GM21526 (cell line): Measurements from ENCODE around the gene IFNAR1.

Experiments
- ATAC-seq: cut with Tn5 transposase; IDR thresholded peaks from one replicate; pipeline ENCODE4 v1.9.1; 2021; ENCODE audit warnings: moderate library complexity; ENCODE audit not compliant: unreplicated experiment, low FRiP score

Gene IFNAR1

GRCh38 chr21:33324291-33325221 is at the start of gene IFNAR1:
Gene IFNAR1 (plus strand): TSS chr21:33324970. CDS start chr21:33325056, 86 bp downstream.
- peak; percentile 76 for ATAC-seq

- no peak for ATAC-seq
Observed at GRCh38 chr21:33278721-33279120, 46.0 kb upstream of the IFNAR1 start.

- no peak for ATAC-seq
Observed at GRCh38 chr21:33279330-33279820, 45.4 kb upstream of the IFNAR1 start.

- ATAC-seq: no peak
Observed at GRCh38 chr21:33281096-33281652, 43.6 kb upstream of the IFNAR1 start.

- no peak for ATAC-seq
Observed at GRCh38 chr21:33283203-33283602, 41.6 kb upstream of the IFNAR1 start.

GRCh38 chr21:33286076-33286475 is 38.7 kb upstream of the IFNAR1 start:
- ATAC-seq: no peak

GRCh38 chr21:33286600-33287456 is 37.9 kb upstream of the IFNAR1 start:
- ATAC-seq: no peak

- ATAC-seq: no peak
Observed at GRCh38 chr21:33289199-33289819, 35.5 kb upstream of the IFNAR1 start.

GRCh38 chr21:33290441-33290840 is 34.3 kb upstream of the IFNAR1 start:
- no peak for ATAC-seq

GRCh38 chr21:33291686-33292085 is 33.1 kb upstream of the IFNAR1 start:
- no peak for ATAC-seq

- ATAC-seq: no peak
Observed at GRCh38 chr21:33292724-33293123, 32.0 kb upstream of the IFNAR1 start.

GRCh38 chr21:33293136-33293535 is 31.6 kb upstream of the IFNAR1 start:
- no peak for ATAC-seq

GRCh38 chr21:33293811-33294216 is 31.0 kb upstream of the IFNAR1 start:
- no peak for ATAC-seq

- ATAC-seq: no peak
Observed at GRCh38 chr21:33296156-33296555, 28.6 kb upstream of the IFNAR1 start.

- peak; percentile 66 for ATAC-seq
Observed at GRCh38 chr21:33299181-33299752, 25.5 kb upstream of the IFNAR1 start.

- no peak for ATAC-seq
Observed at GRCh38 chr21:33300701-33301631, 23.8 kb upstream of the IFNAR1 start.

GRCh38 chr21:33301632-33302002 is 23.2 kb upstream of the IFNAR1 start:
- ATAC-seq: no peak

- ATAC-seq: no peak
Observed at GRCh38 chr21:33302055-33302454, 22.7 kb upstream of the IFNAR1 start.

- ATAC-seq: no peak
Observed at GRCh38 chr21:33302796-33303195, 22.0 kb upstream of the IFNAR1 start.
